Mononuclear cell (primary cell): Measurements from ENCODE around the gene ERH. TPM values are rescaled to one million over a fixed set of nuclear protein-coding genes. Genes with fewer than 3 reads are reported as not detected.

Experiments used
- H3K27me3 ChIP-seq: 2 replicates; pipeline ENCODE4 v1.6.0; 2011; ENCODE audit warnings: low read length, control low read depth; ENCODE audit not compliant: insufficient read depth
- H3K4me1 ChIP-seq: 2 replicates; pipeline ENCODE4 v1.5.1; 2011; ENCODE audit warnings: mild to moderate bottlenecking, low read length, control low read depth; ENCODE audit not compliant: insufficient read depth
- H3K4me3 ChIP-seq: 2 replicates; pipeline ENCODE4 v1.5.1; 2011; ENCODE audit warnings: mild to moderate bottlenecking, low read length, moderate library complexity
- H3K9me3 ChIP-seq: 2 replicates; pipeline ENCODE4 v1.5.1; 2011; ENCODE audit warnings: low read depth, mild to moderate bottlenecking, control low read depth, low read length
- total RNA-seq: library from RNA; depleted of rRNA; stranded (reverse); fragments of >200 nt; gene quantifications from one replicate; pipeline ENCODE4 v1.2.3, GENCODE V29; 2012

Gene ERH
- total RNA-seq, 1 donor, result 61.7 TPM

GRCh38 chr14:69374235-69374634 lies 23.9 kb downstream of the ERH start:
- no peaks in the 10 kb centered on the region for H3K9me3 ChIP-seq
- H3K4me1 ChIP-seq, result peaks cover 19% of the 10 kb centered on the region
- H3K4me3 ChIP-seq, result no peak overlapping the region
- H3K27me3 ChIP-seq, result no peaks in the 10 kb centered on the region

GRCh38 chr14:69373104-69373503 lies 25.0 kb downstream of the ERH start:
- no peaks in the 10 kb centered on the region for H3K27me3 ChIP-seq
- no peak overlapping the region for H3K4me3 ChIP-seq
- peaks cover 19% of the 10 kb centered on the region for H3K4me1 ChIP-seq
- no peaks in the 10 kb centered on the region for H3K9me3 ChIP-seq

GRCh38 chr14:69372146-69372545 lies 26.0 kb downstream of the ERH start:
- Histone ChIP-seq H3K4me3 (no peak overlapping the region), H3K9me3 (no peaks in the 10 kb centered on the region), H3K27me3 (no peaks in the 10 kb centered on the region), H3K4me1 (peaks cover 12% of the 10 kb centered on the region)

GRCh38 chr14:69370061-69370460 lies 28.0 kb downstream of the ERH start:
- Histone ChIP-seq H3K9me3 (no peaks in the 10 kb centered on the region), H3K4me1 (no peaks in the 10 kb centered on the region), H3K4me3 (no peak overlapping the region), H3K27me3 (no peaks in the 10 kb centered on the region)

- Histone ChIP-seq H3K4me1 (no peaks in the 10 kb centered on the region), H3K27me3 (no peaks in the 10 kb centered on the region), H3K4me3 (no peak overlapping the region)
Measured at GRCh38 chr14:69368381-69368780, 29.7 kb downstream of the ERH start.

GRCh38 chr14:69366761-69367160 lies 31.3 kb downstream of the ERH start:
- no peaks in the 10 kb centered on the region for H3K9me3 ChIP-seq
- no peak overlapping the region for H3K4me3 ChIP-seq
- no peaks in the 10 kb centered on the region for H3K27me3 ChIP-seq
- H3K4me1 ChIP-seq, result no peaks in the 10 kb centered on the region

More at GRCh38 chr14:69368381-69368780, 29.7 kb downstream of the ERH start:
- H3K9me3 ChIP-seq, result no peaks in the 10 kb centered on the region

DNA sequence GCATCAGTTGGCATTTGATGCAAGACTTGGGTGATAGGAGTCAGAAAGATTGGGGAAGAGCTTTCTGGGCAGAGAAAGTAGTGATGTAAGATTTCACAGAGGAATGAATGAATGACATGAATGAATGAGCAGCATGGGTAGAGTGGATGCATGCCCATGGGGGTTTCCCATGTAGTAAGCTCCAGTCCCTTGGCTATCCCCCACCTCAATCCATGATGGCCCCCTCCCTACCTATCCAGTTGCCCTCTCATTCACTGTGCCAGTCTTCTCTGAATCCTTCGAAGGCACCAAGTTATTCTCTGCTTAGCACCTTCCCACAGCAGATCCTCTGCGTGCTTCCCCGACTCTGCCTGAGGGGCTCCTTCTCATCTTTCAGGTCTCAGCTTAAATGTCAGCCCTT lies 32.0 kb downstream of the ERH start:
- H3K4me1 ChIP-seq, result no peaks in the 10 kb centered on the region
- no peak overlapping the region for H3K4me3 ChIP-seq
- no peaks in the 10 kb centered on the region for H3K27me3 ChIP-seq
- H3K9me3 ChIP-seq, result no peaks in the 10 kb centered on the region

DNA sequence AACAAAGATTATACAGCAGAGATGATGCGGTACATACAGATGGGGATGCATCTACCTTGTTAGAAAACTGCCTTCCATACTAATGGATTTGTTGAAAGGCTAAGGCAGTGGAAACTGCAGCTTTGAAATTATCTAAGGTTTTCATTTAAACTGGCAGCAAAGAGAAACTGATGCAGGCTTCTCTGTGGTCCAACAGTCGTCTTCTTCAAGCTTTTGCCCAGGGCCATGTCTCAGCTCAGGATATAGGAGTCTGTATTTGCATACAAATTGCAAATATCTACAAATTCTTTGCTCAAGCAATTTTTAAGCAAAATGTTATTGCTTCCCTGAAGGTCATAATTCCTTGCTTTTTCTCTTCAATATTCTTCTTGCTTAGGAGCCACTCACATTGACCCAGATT lies 33.7 kb downstream of the ERH start:
- Histone ChIP-seq H3K27me3 (no peaks in the 10 kb centered on the region), H3K9me3 (no peaks in the 10 kb centered on the region), H3K4me3 (no peak overlapping the region), H3K4me1 (no peaks in the 10 kb centered on the region)

DNA sequence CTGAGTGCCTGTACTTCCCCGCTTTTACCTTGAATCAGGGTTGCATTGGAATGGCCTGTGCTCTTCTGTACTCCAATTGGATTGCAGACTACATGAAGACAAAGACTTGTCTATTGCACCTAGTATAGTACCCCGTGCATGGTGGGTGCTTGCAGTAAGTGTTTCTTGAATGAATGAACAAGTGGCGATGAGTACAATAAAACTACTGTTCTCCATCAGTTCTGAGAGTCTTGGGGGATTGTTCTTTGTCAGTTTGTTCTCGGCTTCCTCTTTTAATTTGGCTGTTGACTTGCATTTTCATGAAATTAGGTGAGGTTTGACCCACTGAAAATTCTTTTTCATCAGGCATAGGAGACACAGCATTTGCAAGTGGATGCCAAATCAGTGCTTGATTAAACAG lies 34.1 kb downstream of the ERH start:
- no peak overlapping the region for H3K4me3 ChIP-seq
- no peaks in the 10 kb centered on the region for H3K27me3 ChIP-seq
- no peaks in the 10 kb centered on the region for H3K9me3 ChIP-seq
- H3K4me1 ChIP-seq, result no peaks in the 10 kb centered on the region

- Histone ChIP-seq H3K4me1 (no peaks in the 10 kb centered on the region), H3K4me3 (no peak overlapping the region), H3K27me3 (no peaks in the 10 kb centered on the region), H3K9me3 (no peaks in the 10 kb centered on the region)
Measured at GRCh38 chr14:69363055-69363454, 35.0 kb downstream of the ERH start.

- no peak overlapping the region for H3K4me3 ChIP-seq
- H3K4me1 ChIP-seq, result no peaks in the 10 kb centered on the region
- no peaks in the 10 kb centered on the region for H3K27me3 ChIP-seq
- H3K9me3 ChIP-seq, result no peaks in the 10 kb centered on the region
Measured at GRCh38 chr14:69360438-69361108, 37.5 kb downstream of the ERH start.

DNA sequence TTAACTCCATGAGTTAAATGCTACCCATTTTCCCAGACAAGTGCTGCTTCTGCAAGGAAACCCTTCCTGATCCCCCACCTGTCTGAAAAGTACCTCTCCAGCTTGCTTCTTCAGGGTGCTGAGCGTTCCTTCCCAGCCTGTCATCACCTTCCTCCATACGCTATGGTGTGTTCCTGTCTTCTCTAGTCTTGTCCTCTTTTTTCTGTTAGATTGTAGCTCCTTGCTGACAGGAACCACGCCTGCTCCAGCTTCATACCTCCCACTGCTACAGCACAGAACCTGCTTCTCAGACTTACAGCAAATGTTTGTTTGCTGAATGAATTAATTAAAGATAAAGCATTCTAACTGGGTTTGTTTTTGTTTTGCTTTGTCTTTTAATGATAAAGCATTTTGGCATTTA lies 39.1 kb downstream of the ERH start:
- Histone ChIP-seq H3K9me3 (no peaks in the 10 kb centered on the region), H3K4me1 (peaks cover 14% of the 10 kb centered on the region), H3K27me3 (no peaks in the 10 kb centered on the region), H3K4me3 (no peak overlapping the region)

GRCh38 chr14:69358233-69358963 lies 39.7 kb downstream of the ERH start:
- H3K27me3 ChIP-seq, result no peaks in the 10 kb centered on the region
- H3K9me3 ChIP-seq, result no peaks in the 10 kb centered on the region
- H3K4me1 ChIP-seq, result peaks cover 15% of the 10 kb centered on the region
- no peak overlapping the region for H3K4me3 ChIP-seq

- Histone ChIP-seq H3K27me3 (no peaks in the 10 kb centered on the region), H3K4me1 (peaks cover 15% of the 10 kb centered on the region), H3K4me3 (no peak overlapping the region), H3K9me3 (no peaks in the 10 kb centered on the region)
Measured at GRCh38 chr14:69357544-69358200, 40.4 kb downstream of the ERH start.

DNA sequence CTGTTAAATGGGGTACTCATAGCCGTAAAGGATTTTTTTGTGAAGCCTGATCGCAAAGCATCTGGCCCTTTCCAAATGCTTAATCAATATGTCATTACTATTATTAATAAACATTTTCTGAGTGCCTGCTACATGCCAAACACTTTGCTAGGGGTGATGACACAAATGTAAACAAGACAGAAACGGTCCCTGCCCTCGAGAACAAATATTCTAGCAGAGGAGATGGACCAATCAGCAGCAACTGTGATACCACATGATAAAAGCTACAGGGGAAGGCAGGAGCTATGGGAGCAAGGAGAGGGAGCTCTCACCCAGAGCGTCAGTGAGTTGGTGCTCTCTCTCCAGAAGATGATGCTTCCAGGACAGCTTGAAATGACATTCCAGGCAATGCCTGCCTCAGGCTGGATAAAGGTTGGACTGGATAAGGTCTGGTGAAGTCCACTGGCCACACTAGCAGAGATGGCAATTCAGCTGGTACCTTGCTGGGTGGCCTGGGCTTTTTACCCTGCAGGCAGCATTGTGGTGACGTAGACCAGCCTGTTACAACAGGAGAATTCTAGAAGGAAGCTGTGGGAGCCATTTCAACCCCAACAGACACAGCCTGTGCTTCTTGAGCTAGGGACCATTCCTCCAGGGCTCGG lies 41.1 kb downstream of the ERH start:
- Histone ChIP-seq H3K4me1 (peaks cover 15% of the 10 kb centered on the region), H3K27me3 (no peaks in the 10 kb centered on the region), H3K9me3 (no peaks in the 10 kb centered on the region), H3K4me3 (no peak overlapping the region)
